ENCODE data around the gene ARHGEF17.

Gene ARHGEF17

GRCh38 chr11:73265853-73266645, 42.0 kb upstream of the ARHGEF17 start:
- in situ Hi-C loops (cut with HindIII; ENCODE audit: low sequenced_read_pairs), result no loop called here
- DNase-seq (ENCODE audit: low read depth, low spot score), result no peak
- no peak overlapping the region for H3K4me3 ChIP-seq (ENCODE audit: low read depth, low read length)
- no peak for TF ChIP-seq CTCF (IDR thresholded peaks at IDR 0.05; ENCODE audit: low read depth, low read length)

- H3K4me3 ChIP-seq (ENCODE audit: low read depth, low read length), result no peak overlapping the region
- in situ Hi-C loops (cut with HindIII; ENCODE audit: low sequenced_read_pairs), result no loop called here
- no peak for DNase-seq (ENCODE audit: low read depth, low spot score)
- no peak for TF ChIP-seq CTCF (IDR thresholded peaks at IDR 0.05; ENCODE audit: low read depth, low read length)
Observed at GRCh38 chr11:73266646-73267020, 41.4 kb upstream of the ARHGEF17 start.

- no peak for DNase-seq (ENCODE audit: low read depth, low spot score)
- no peak overlapping the region for H3K4me3 ChIP-seq (ENCODE audit: low read depth, low read length)
- TF ChIP-seq CTCF (IDR thresholded peaks at IDR 0.05; ENCODE audit: low read depth, low read length), result no peak
- in situ Hi-C loops (cut with HindIII; ENCODE audit: low sequenced_read_pairs), result no loop called here
Observed at GRCh38 chr11:73267122-73267846, 40.8 kb upstream of the ARHGEF17 start.

GRCh38 chr11:73267906-73268540, 40.1 kb upstream of the ARHGEF17 start:
- DNase-seq (ENCODE audit: low read depth, low spot score), result no peak
- no peak overlapping the region for H3K4me3 ChIP-seq (ENCODE audit: low read depth, low read length)
- in situ Hi-C loops (cut with HindIII; ENCODE audit: low sequenced_read_pairs), result no loop called here
- TF ChIP-seq CTCF (IDR thresholded peaks at IDR 0.05; ENCODE audit: low read depth, low read length), result no peak

- in situ Hi-C loops (cut with HindIII; ENCODE audit: low sequenced_read_pairs), result no loop called here
- H3K4me3 ChIP-seq (ENCODE audit: low read depth, low read length), result no peak overlapping the region
- DNase-seq (ENCODE audit: low read depth, low spot score), result no peak
- TF ChIP-seq CTCF (IDR thresholded peaks at IDR 0.05; ENCODE audit: low read depth, low read length), result no peak
Observed at GRCh38 chr11:73268671-73269271, 39.3 kb upstream of the ARHGEF17 start.

GRCh38 chr11:73269459-73270015, 38.5 kb upstream of the ARHGEF17 start:
- no peak overlapping the region for H3K4me3 ChIP-seq (ENCODE audit: low read depth, low read length)
- DNase-seq (ENCODE audit: low read depth, low spot score), result no peak
- TF ChIP-seq CTCF (IDR thresholded peaks at IDR 0.05; ENCODE audit: low read depth, low read length), result no peak
- in situ Hi-C loops (cut with HindIII; ENCODE audit: low sequenced_read_pairs), result no loop called here
